ENCODE data around the gene NBPF4. TPM values are rescaled to one million over a fixed set of nuclear protein-coding genes. Genes with fewer than 3 reads are reported as not detected.

NBPF4 gene, protein sequence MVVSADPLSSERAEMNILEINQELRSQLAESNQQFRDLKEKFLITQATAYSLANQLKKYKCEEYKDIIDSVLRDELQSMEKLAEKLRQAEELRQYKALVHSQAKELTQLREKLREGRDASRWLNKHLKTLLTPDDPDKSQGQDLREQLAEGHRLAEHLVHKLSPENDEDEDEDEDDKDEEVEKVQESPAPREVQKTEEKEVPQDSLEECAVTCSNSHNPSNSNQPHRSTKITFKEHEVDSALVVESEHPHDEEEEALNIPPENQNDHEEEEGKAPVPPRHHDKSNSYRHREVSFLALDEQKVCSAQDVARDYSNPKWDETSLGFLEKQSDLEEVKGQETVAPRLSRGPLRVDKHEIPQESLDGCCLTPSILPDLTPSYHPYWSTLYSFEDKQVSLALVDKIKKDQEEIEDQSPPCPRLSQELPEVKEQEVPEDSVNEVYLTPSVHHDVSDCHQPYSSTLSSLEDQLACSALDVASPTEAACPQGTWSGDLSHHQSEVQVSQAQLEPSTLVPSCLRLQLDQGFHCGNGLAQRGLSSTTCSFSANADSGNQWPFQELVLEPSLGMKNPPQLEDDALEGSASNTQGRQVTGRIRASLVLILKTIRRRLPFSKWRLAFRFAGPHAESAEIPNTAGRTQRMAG
- not detected in 2 replicates for total RNA-seq

DNA sequence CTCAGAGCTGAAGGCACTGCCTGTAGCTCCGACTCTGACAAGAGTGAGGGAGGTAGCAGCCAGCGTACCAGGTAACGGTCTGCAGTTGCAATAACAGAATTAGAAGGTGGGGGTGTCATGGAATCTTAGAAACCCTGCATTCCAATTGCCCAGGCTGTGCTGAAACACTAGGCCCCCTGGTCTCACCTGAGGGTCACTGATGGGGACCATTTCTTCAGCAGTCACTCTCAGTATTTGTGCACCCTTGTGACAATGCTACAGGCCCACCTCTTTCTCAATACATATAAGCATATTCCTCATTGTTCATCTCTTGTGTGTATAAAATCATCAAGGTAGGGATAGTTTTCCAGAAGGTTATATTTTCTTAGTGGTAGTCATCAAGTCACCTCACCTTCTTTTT is at the start of gene NBPF4:
TSS of gene NBPF4 (minus strand) at position 101 of the 400 bp plus-strand sequence. CDS start 315 bp downstream, outside the sequence.

DNA sequence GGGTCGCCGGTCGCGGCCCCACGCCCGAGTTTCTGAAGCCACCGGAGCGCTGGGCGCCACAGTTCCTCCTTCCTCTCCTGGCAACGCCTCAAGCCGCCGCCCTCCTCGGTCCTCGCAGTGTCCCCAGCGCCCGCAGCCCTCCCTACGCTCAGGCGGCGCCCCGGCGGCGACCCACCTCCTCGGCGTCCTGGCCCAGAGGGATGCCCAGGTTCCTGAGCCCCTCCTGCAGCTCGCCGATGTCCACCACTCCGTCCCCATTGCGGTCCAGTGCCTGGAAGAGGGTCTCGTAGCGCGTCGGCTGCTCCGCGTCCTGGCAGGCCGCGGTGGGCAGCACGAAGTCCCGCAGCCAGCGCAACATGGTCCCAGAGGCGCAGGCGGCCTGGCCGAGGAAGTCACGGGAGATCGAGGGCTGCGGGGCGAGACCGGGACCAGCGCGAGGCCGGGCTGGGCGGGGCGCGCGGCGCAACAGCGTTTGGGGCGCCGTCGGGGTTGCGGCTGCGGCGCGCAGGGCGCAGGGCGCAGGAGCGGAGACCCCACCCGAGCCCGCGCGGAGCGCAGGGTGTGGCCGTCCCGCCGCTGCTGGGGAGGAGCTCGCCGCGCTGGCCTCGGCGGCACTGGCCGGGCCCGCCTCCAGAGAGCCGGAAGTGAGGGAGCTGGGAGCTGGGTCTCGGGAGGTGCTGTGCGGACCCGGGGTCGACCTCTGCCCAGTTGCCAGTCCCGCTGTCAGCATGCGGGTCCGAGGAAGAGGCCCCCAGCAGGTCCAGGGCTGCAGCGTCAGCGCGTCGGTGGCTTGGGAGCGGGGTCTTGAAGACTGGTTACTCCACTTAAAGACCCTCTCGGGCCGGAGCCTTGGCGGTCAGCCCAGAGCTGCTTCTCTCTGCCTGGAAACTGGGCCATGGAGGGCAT is 43.8 kb downstream of the NBPF4 start, which contains the start of gene SLC25A24:
TSS of gene SLC25A24 (minus strand) at position 563 of the 906 bp plus-strand sequence. CDS start at position 358, 205 bp downstream.

Other genes starting within 250 kb of the NBPF4 start
- 39.3 and 67.7 TPM in 2 replicates for gene SLC25A24, start 43.7 kb downstream of the NBPF4 start, total RNA-seq
- gene NBPF6, start 206.3 kb upstream of the NBPF4 start, total RNA-seq = not detected in 2 replicates

Measured in bladder microvascular endothelial cell (primary cell).